Panc1 (cell line): ENCODE results near the gene ARHGDIB.

ENCODE experiments used
- POLR2AphosphoS5 ChIP-seq: IDR thresholded peaks from 2 replicates; pipeline ENCODE4 v1.6.1; 2012; ENCODE audit warnings: mild to moderate bottlenecking, low read depth, low read length, moderate library complexity
- SIN3A ChIP-seq: IDR thresholded peaks from 2 replicates; pipeline ENCODE4 v1.6.1; 2012; ENCODE audit warnings: low read depth, mild to moderate bottlenecking, low read length, moderate library complexity, borderline replicate concordance; ENCODE audit not compliant: insufficient read depth
- TCF7L2 ChIP-seq: IDR thresholded peaks from 2 replicates; pipeline ENCODE4 v1.6.1; 2011; ENCODE audit warnings: mild to moderate bottlenecking, low read depth, low read length, inconsistent platforms
- TF ChIP-seq, protein P1 (sequence below): fragments of 450-650 bp; IDR thresholded peaks from 2 replicates; pipeline ENCODE4 v1.5.1; 2017; ENCODE audit warnings: mild to moderate bottlenecking
- TF ChIP-seq, protein P2 (sequence below), 2 experiments: IDR thresholded peaks; 2 replicates each; pipeline ENCODE4 v1.6.1; 2011 to 2012; ENCODE audit warnings: low read depth in 2 of 2, control low read depth in 1 of 2, low read length in 1 of 2, mild to moderate bottlenecking in 1 of 2, moderate library complexity in 1 of 2; ENCODE audit not compliant: insufficient read depth in 1 of 2

DNA sequence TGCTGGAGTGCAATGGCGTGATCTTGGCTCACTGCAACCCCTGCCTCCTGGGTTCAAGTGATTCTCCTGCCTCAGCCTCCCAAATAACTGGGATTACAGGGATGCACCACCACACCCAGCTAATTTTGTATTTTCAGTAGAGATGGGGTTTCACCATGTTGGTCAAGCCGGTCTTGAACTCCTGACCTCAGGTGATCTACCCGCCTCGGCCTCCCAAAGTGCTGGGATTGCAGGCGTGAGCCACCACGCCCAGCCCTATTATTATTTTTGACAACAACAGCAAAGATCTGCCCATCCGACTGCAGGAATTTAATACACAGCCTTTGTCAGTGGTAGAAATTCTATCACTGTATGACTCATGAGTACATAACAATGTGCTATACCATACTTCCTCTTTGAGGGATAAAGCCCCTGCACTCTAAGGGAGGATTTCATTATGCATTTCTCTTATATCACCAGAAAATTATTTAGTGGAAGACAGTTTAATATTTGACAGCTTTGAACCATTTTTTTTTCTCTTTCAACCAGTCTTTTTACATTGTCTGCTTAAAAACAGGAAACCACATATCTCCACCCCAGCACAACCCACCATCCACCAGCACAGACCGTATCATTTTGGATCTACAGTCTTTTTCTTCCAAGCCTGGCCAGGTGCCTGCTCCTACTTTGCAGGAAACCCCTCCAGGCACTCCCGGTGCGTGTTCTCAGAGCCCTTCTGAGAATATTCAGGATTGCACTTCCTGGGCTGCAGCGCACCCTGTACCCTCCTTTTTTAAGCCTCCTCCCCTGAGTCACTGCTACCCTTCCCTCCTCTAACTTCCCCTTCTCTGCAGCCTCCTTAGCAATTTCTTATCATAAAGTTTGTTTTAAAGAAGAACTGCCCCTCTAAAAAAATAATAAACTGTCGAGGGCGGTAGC is 594 bp downstream of the ARHGDIB start:
- TF ChIP-seq POLR2AphosphoS5: no peak
- TF ChIP-seq, protein P1, sequence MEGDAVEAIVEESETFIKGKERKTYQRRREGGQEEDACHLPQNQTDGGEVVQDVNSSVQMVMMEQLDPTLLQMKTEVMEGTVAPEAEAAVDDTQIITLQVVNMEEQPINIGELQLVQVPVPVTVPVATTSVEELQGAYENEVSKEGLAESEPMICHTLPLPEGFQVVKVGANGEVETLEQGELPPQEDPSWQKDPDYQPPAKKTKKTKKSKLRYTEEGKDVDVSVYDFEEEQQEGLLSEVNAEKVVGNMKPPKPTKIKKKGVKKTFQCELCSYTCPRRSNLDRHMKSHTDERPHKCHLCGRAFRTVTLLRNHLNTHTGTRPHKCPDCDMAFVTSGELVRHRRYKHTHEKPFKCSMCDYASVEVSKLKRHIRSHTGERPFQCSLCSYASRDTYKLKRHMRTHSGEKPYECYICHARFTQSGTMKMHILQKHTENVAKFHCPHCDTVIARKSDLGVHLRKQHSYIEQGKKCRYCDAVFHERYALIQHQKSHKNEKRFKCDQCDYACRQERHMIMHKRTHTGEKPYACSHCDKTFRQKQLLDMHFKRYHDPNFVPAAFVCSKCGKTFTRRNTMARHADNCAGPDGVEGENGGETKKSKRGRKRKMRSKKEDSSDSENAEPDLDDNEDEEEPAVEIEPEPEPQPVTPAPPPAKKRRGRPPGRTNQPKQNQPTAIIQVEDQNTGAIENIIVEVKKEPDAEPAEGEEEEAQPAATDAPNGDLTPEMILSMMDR: no peak
- TF ChIP-seq, protein P2, sequence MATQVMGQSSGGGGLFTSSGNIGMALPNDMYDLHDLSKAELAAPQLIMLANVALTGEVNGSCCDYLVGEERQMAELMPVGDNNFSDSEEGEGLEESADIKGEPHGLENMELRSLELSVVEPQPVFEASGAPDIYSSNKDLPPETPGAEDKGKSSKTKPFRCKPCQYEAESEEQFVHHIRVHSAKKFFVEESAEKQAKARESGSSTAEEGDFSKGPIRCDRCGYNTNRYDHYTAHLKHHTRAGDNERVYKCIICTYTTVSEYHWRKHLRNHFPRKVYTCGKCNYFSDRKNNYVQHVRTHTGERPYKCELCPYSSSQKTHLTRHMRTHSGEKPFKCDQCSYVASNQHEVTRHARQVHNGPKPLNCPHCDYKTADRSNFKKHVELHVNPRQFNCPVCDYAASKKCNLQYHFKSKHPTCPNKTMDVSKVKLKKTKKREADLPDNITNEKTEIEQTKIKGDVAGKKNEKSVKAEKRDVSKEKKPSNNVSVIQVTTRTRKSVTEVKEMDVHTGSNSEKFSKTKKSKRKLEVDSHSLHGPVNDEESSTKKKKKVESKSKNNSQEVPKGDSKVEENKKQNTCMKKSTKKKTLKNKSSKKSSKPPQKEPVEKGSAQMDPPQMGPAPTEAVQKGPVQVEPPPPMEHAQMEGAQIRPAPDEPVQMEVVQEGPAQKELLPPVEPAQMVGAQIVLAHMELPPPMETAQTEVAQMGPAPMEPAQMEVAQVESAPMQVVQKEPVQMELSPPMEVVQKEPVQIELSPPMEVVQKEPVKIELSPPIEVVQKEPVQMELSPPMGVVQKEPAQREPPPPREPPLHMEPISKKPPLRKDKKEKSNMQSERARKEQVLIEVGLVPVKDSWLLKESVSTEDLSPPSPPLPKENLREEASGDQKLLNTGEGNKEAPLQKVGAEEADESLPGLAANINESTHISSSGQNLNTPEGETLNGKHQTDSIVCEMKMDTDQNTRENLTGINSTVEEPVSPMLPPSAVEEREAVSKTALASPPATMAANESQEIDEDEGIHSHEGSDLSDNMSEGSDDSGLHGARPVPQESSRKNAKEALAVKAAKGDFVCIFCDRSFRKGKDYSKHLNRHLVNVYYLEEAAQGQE (IDR thresholded peaks at IDR 0.05; ENCODE audit: insufficient read depth in 1 of 2, low read depth in 2 of 2, low read length in 1 of 2): no peak
- no peak for TF ChIP-seq TCF7L2
- TF ChIP-seq SIN3A: no peak
